DMS153 treated with DMSO at 0.1 percent for 48 hours (cell line): ENCODE measurements around the gene CSNK1A1L.

Source experiments
- DNase-seq: peaks from one replicate; lab custom pipeline; 2025; ENCODE audit not compliant: unreplicated experiment; lab: John Stamatoyannopoulos, UW

The CSNK1A1L gene

GRCh38 chr13:37107868-37108267, 2.4 kb upstream of the CSNK1A1L start:
- no peak for DNase-seq

- DNase-seq: no peak
Measured at GRCh38 chr13:37107456-37107855, 2.0 kb upstream of the CSNK1A1L start.

GRCh38 chr13:37106642-37107041, 1.2 kb upstream of the CSNK1A1L start:
- no peak for DNase-seq

GRCh38 chr13:37102896-37103295, 2.6 kb downstream of the CSNK1A1L start:
- DNase-seq: no peak

- no peak for DNase-seq
Measured at GRCh38 chr13:37101201-37101600, 4.3 kb downstream of the CSNK1A1L start.

GRCh38 chr13:37100731-37101130, 4.7 kb downstream of the CSNK1A1L start:
- no peak for DNase-seq

GRCh38 chr13:37097076-37097475, 8.4 kb downstream of the CSNK1A1L start:
- DNase-seq: no peak

- DNase-seq: no peak
Measured at GRCh38 chr13:37094840-37095239, 10.6 kb downstream of the CSNK1A1L start.

- no peak for DNase-seq
Measured at GRCh38 chr13:37094099-37094498, 11.4 kb downstream of the CSNK1A1L start.

- DNase-seq: no peak
Measured at GRCh38 chr13:37091835-37092234, 13.6 kb downstream of the CSNK1A1L start.

GRCh38 chr13:37090912-37091311, 14.6 kb downstream of the CSNK1A1L start:
- DNase-seq: no peak

- no peak for DNase-seq
Measured at GRCh38 chr13:37089495-37089894, 16.0 kb downstream of the CSNK1A1L start.

- DNase-seq: no peak
Measured at GRCh38 chr13:37087486-37087885, 18.0 kb downstream of the CSNK1A1L start.

- DNase-seq: no peak
Measured at GRCh38 chr13:37085606-37086005, 19.9 kb downstream of the CSNK1A1L start.

GRCh38 chr13:37076818-37077217, 28.6 kb downstream of the CSNK1A1L start:
- DNase-seq: no peak

- DNase-seq: no peak
Measured at GRCh38 chr13:37075164-37075563, 30.3 kb downstream of the CSNK1A1L start.

- peak; percentile 43 for DNase-seq
Measured at GRCh38 chr13:37074703-37075102, 30.8 kb downstream of the CSNK1A1L start.

GRCh38 chr13:37072024-37072423, 33.4 kb downstream of the CSNK1A1L start:
- DNase-seq: no peak

GRCh38 chr13:37070956-37071355, 34.5 kb downstream of the CSNK1A1L start:
- DNase-seq: no peak

GRCh38 chr13:37070145-37070695, 35.2 kb downstream of the CSNK1A1L start:
- no peak for DNase-seq

GRCh38 chr13:37069597-37070103, 35.8 kb downstream of the CSNK1A1L start:
- DNase-seq: no peak

GRCh38 chr13:37068962-37069361, 36.5 kb downstream of the CSNK1A1L start:
- no peak for DNase-seq

- no peak for DNase-seq
Measured at GRCh38 chr13:37067874-37068273, 37.6 kb downstream of the CSNK1A1L start.
